GM21360 (cell line): ENCODE results near the gene MYH9.
"Not testable (repeated sequence)": the region's sequence is repeated elsewhere in the genome, so short reads cannot be mapped to it uniquely, and the experiment has no call there.

Experiments
- ATAC-seq: cut with Tn5 transposase; IDR thresholded peaks from one replicate; pipeline ENCODE4 v1.9.1; 2021; ENCODE audit warnings: mild to moderate bottlenecking, moderate library complexity; ENCODE audit not compliant: unreplicated experiment

The MYH9 gene

GRCh38 chr22:36415415-36416168, 27.8 kb upstream of the MYH9 start:
- ATAC-seq, result no peak

DNA sequence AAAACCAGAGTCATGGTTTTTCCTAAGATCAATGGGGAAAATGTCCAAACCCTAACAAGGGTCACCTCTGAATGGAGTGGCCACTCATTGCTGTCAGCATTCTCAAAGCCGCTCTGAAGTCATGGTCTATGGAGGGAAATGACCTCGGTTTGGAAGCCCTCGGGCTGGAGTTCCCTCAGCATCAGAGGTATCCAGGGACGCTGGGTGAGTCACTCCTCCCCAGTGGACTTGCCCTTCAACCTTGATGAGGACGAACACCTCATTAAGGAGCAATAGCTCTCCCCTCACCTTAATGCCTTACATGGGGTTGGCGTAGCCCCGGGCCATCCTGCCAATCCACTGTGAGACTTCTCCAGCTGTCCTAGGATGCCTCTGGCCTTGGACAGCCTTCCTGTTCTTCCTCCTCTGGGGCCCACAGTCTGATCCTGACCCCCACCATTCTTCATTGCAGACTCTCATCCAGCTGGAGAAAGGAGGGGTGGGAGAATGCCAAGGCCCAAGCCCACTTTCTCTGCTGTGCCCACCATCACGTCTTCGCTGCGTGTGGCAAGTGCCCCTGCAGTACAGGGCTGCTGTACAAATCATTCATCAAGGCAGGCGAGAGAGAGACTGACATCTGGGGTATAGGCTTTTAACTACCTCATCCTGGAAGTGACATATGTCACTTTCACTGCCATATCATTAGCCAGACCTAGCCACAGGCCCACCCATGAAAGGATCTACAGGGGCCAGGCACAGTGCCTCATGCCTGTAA, 25.4 kb upstream of the MYH9 start:
- no peak for ATAC-seq

- ATAC-seq, result no peak
Observed at GRCh38 chr22:36411589-36412258, 24.0 kb upstream of the MYH9 start.

DNA sequence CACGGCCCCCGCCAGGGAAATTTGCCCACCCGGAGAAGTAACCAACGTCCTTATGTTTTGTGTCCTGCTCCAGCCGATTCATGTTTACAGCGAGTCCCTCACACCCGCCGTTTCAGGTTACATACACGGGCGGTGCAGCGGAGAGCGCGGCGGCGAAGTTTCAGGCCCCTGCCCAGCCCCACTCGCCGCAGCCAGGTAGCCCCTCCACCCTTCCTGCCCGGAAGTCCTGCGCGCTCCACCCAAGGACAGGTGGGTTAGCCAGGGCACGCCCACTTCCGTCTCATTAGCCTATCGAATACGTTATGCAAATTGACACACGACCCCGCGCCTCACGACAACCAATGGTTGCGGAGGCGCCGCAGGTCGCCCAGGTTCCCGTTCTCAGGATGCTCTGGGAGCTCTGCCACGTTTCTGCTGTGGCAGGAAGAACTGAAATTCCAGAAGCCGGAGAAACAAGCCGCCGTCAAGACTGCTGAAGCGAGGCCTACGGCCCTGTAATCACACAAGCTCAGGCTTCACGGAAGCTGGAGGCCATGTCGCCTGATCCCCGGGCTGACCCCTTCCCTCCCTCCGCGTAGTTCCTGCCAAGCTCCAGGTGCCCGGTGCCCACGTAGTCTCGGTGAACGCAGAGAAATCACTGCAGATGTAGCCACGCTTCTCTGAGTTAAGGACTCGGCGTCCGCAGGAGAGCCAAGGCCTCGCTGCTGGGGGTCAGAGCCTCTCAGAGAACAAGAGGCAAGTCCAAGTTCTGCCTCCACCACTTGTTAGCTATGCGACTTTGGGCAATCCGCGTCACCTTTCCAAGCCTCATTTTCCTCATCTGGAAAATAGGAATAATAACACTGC, 22.4 kb upstream of the MYH9 start:
- no peak for ATAC-seq

DNA sequence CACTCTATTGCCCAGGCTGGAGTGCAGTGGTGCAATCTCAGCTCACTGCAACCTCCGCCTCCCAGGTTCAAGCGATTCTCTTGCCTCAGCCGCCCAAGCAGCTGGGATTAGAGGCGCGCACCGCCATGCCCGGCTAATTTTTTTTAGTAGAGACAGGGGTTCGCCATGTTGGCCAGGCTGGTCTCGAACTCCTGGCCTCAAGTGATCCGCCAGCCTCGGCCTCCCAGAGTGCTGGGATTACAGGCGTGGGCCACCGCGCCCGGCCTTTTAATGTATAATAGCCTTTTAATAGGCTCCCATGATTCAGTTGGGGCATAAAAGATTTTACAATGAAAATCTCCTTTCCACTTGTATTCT, 21.8 kb upstream of the MYH9 start:
- not testable (repeated sequence) for ATAC-seq

DNA sequence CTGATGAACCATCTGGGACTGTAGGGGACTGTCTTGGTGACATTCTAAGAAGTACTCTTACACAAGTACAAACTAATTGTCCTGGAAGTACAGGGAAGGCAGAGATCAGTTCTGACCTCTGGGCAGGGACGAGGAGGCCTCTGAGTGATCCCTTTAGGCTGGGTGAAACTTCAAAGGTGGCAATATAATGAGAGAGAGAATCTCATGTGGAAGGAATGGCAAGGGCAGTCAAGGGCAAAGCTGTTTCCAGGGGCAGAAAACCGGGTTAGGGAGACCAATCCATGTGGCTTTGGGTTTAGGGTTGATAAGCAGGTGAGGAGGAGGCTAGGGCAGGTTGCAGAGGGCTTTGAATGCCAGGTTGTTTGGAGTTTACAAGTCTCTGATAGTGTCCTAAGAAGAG, 21.3 kb upstream of the MYH9 start:
- ATAC-seq, result no peak

GRCh38 chr22:36406721-36407120, 19.0 kb upstream of the MYH9 start:
- ATAC-seq, result no peak

DNA sequence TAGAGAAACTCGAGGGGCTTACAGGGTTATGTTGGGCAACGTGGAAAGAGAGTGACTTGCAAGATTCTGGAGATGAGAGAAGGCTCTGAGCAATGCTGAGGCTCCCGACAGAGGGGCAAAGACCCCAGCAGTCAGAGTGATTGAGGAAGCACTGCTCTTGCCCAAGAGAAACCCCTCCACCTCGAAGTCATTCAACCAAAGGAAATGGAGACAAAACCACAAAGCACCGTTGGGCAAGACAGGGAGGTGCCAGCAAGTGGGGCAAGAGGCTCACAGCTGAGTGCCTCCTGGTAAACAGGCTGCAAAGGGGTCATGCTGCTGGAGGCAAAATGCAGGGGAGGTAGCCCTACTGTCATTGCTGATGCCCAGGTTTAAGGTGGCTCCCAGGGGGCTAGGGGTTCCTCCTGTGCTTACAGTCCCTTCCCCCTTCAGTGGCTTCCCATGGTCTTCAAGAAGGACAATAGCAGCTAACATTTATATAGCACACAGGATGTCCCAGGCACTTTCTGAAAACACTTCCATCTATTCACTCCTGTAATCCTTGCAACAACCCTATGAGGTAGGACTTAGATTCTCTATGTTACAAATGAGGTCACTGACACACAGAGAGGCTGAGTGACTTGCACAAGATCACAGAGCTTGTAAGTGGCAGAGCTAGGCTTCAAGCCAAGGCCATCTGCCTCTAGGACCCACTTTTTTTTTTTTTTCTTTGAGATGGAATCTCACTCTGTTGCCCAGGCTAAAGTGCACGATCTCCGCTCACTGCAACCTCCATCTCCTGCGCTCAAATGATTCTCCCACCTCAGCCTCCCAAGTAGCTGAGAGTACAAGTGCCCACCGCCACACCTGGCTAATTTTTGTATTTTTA, 18.1 kb upstream of the MYH9 start:
- ATAC-seq, result no peak

GRCh38 chr22:36405221-36405661, 17.5 kb upstream of the MYH9 start:
- ATAC-seq, result no peak

GRCh38 chr22:36404446-36404845, 16.7 kb upstream of the MYH9 start:
- no peak for ATAC-seq

- ATAC-seq, result no peak
Observed at GRCh38 chr22:36399472-36399778, 11.7 kb upstream of the MYH9 start.

DNA sequence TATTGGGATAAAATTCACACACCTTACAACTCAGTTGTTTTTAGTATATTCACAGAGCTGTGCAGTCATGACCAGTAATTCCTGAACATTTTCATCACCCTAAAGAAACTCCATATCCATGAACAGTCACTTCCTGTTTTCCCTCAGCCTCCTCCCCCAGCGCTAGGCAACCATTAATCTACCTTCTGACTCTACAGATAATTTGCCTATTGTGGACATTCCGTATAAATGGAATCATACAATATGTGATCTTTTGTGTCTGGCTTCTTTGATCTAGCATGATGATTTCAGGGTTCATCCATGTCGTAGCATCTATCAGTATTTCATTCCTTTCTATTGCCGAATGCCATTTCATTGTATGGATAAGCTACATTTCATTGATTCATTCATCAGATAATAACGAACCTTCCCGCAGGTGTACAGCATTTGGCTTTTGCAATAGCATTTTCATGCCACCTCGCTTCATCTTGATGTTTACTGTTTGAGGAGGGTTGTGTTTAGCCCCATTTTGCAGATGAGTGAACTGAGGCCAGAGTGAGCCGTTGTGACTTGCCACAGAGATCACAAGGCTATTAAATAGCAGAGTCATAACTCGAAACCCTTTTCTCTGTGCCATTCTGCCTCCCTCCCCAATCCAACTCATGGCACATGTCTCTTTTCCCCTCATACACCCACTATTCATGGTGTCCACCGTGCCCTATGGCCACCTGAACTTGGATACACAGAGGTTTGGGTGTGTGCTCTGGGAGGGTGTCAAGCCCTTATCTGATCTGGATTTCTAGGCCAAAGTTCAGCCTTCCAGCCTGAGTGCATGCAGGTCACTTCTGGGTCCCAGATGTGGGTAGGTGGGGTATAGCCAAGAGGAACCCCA, 11.1 kb upstream of the MYH9 start:
- ATAC-seq, result no peak

GRCh38 chr22:36397131-36398093, 9.6 kb upstream of the MYH9 start:
- ATAC-seq, result no peak

GRCh38 chr22:36395915-36396314, 8.1 kb upstream of the MYH9 start:
- no peak for ATAC-seq

GRCh38 chr22:36395055-36395849, 7.5 kb upstream of the MYH9 start:
- no peak for ATAC-seq

GRCh38 chr22:36391638-36392037, 3.9 kb upstream of the MYH9 start:
- no peak for ATAC-seq

- not testable (repeated sequence) for ATAC-seq
Observed at GRCh38 chr22:36389122-36389521, 1.4 kb upstream of the MYH9 start.

DNA sequence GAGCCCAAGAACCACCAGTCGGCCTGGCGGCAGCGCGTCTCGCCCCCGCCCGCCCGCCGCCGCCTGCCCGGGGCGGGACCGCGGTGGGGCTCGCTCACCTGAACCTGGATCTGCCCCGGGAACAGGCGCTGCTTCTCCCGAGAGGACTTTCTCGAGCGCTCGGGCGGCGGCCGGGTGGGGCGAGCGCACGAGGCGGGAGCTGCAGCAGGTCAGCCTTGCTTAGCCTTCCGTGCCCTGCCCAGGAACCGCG, 133 bp downstream of the MYH9 start:
- ATAC-seq, result no peak
